PC-3 (cell line): Measurements from ENCODE around the gene PARP12. TPM values are rescaled to one million over a fixed set of nuclear protein-coding genes. Genes with fewer than 3 reads are reported as not detected.

Experiments
- ATAC-seq: fragments of 200-7000 bp; cut with Tn5 transposase; 2 replicates; pipeline ENCODE4 v1.9.1; 2020; ENCODE audit warnings: mild to moderate bottlenecking, moderate library complexity
- BruUV-seq: library from RNA; stranded (reverse); fragments of 400-500 nt; replicated peaks from 2 replicates; lab custom pipeline; 2021; lab: Mats Ljungman, UMichigan
- CTCF ChIA-PET: fragments of 300-600 bp; sonication (Branson Sonifier 250); formaldehyde crosslinking; loops from one replicate; lab custom pipeline; 2022; ENCODE audit warnings: antibody characterized with exemption; lab: Charles Lee
- POLR2A ChIA-PET: fragments of 300-600 bp; sonication (Branson Sonifier 250); formaldehyde crosslinking; loops from one replicate; lab custom pipeline; 2022; ENCODE audit warnings: antibody characterized with exemption; ENCODE audit not compliant: unreplicated experiment; lab: Charles Lee
- DNase-seq: peaks from one replicate; pipeline ENCODE4 v3.0.0-alpha.2; 2015
- H2AFZ ChIP-seq: fragments of 300-600 bp; sonication (generic); 2 replicates; pipeline ENCODE4 v1.6.0; 2016; ENCODE audit warnings: antibody characterized with exemption, low read length
- H3F3A ChIP-seq: fragments of 300-600 bp; sonication (generic); one replicate; pipeline ENCODE4 v1.6.0; 2017; ENCODE audit warnings: antibody characterized with exemption, low read length, control low read depth, mild to moderate bottlenecking; ENCODE audit not compliant: unreplicated experiment
- H3K27ac ChIP-seq: fragments of 300-600 bp; sonication (generic); 2 replicates; pipeline ENCODE4 v1.5.1; 2016; ENCODE audit warnings: mild to moderate bottlenecking, low read length
- H3K27me3 ChIP-seq: fragments of 300-600 bp; sonication (generic); 2 replicates; pipeline ENCODE4 v1.6.1; 2016; ENCODE audit warnings: low read length, mixed read lengths
- H3K36me3 ChIP-seq: fragments of 300-600 bp; sonication (generic); 2 replicates; pipeline ENCODE4 v1.6.1; 2016; ENCODE audit warnings: low read depth, mixed run types, low read length, mixed read lengths
- H3K4me1 ChIP-seq: fragments of 300-600 bp; sonication (generic); 2 replicates; pipeline ENCODE4 v1.5.1; 2016; ENCODE audit warnings: low read length; ENCODE audit not compliant: insufficient read depth
- H3K4me2 ChIP-seq: fragments of 300-600 bp; sonication (generic); 2 replicates; pipeline ENCODE4 v1.6.0; 2016; ENCODE audit warnings: low read length
- H3K4me3 ChIP-seq: fragments of 300-600 bp; sonication (generic); 2 replicates; pipeline ENCODE4 v1.5.1; 2016; ENCODE audit warnings: mild to moderate bottlenecking, low read length, mixed read lengths
- H3K79me2 ChIP-seq: fragments of 300-600 bp; sonication (generic); 2 replicates; pipeline ENCODE4 v1.6.1; 2017; ENCODE audit warnings: low read length, mixed read lengths
- H3K9ac ChIP-seq: fragments of 300-600 bp; sonication (generic); 2 replicates; pipeline ENCODE4 v1.6.0; 2016; ENCODE audit warnings: mild to moderate bottlenecking, low read length
- H3K9me2 ChIP-seq: fragments of 300-600 bp; sonication (generic); replicated peaks from 2 replicates; pipeline ENCODE4 v1.6.1; 2016; ENCODE audit warnings: mixed run types, low read length, mixed read lengths
- H3K9me3 ChIP-seq: fragments of 300-600 bp; sonication (generic); 2 replicates; pipeline ENCODE4 v1.6.1; 2016; ENCODE audit warnings: low read length, mixed read lengths
- H4K20me1 ChIP-seq: fragments of 300-600 bp; sonication (generic); 2 replicates; pipeline ENCODE4 v1.6.1; 2016; ENCODE audit warnings: low read length, mixed read lengths
- CTCF ChIP-seq: fragments of 300-600 bp; sonication (generic); conservative IDR thresholded peaks from 2 replicates; pipeline ENCODE4 v1.5.1; 2017; ENCODE audit warnings: antibody characterized with exemption, low read depth, mild to moderate bottlenecking, low read length
- EZH2 ChIP-seq: fragments of 300-600 bp; sonication (generic); IDR thresholded peaks from one replicate; pipeline ENCODE4 v1.6.1; 2017; ENCODE audit warnings: antibody characterized with exemption, mild to moderate bottlenecking, low read length; ENCODE audit not compliant: unreplicated experiment
- EZH2phosphoT487 ChIP-seq: fragments of 300-600 bp; sonication (generic); IDR thresholded peaks from 2 replicates; pipeline ENCODE4 v1.6.1; 2018; ENCODE audit warnings: mild to moderate bottlenecking, antibody characterized with exemption, low read length, borderline replicate concordance
- intact Hi-C: fragments of 100-400 bp; cut with micrococcal nuclease; formaldehyde crosslinking; loops from 2 replicates; pipeline ENCODE4 v1.9.0; 2023
- total RNA-seq: library from RNA; depleted of rRNA; stranded (reverse); fragments of >200 nt; gene quantifications from 2 replicates; pipeline ENCODE4 v1.2.3, GENCODE V29; 2014

Gene PARP12
- total RNA-seq, 1 experiment from 2014 or later, result 28.1 TPM

GRCh38 chr7:140084142-140084655, 21.4 kb upstream of the PARP12 start:
- Histone ChIP-seq H3K79me2 (no peaks in the 10 kb centered on the region), H3K9ac (no peak overlapping the region), H4K20me1 (no peaks in the 10 kb centered on the region), H3K9me3 (no peaks in the 10 kb centered on the region), H3K4me1 (no peaks in the 10 kb centered on the region), H3K27ac (no peak overlapping the region), H3F3A (no peaks in the 10 kb centered on the region), H3K4me2 (no peak overlapping the region), H3K36me3 (no peaks in the 10 kb centered on the region), H3K4me3 (no peak overlapping the region), H3K27me3 (no peaks in the 10 kb centered on the region), H2AFZ (no peak overlapping the region), H3K9me2 (no peaks in the 10 kb centered on the region)
- TF ChIP-seq CTCF, result no peak
- no peak for TF ChIP-seq EZH2
- TF ChIP-seq EZH2phosphoT487, result no peak
- intact Hi-C loops, result no loop called here
- ChIA-PET POLR2A (no interaction called here), CTCF (no interaction called here)
- no peak for ATAC-seq
- DNase-seq, result no peak
- BruUV-seq, result no TSS peak

- no peaks in the 10 kb centered on the region for H3K9me2 ChIP-seq
- POLR2A ChIA-PET, result no interaction called here
- no peaks in the 10 kb centered on the region for H3K79me2 ChIP-seq
- H3K4me2 ChIP-seq, result no peak overlapping the region
- CTCF ChIA-PET, result no interaction called here
- H3K9ac ChIP-seq, result no peak overlapping the region
- no peaks in the 10 kb centered on the region for H4K20me1 ChIP-seq
- H2AFZ ChIP-seq, result no peak overlapping the region
- no peaks in the 10 kb centered on the region for H3F3A ChIP-seq
- H3K27me3 ChIP-seq, result no peaks in the 10 kb centered on the region
- H3K36me3 ChIP-seq, result no peaks in the 10 kb centered on the region
- H3K9me3 ChIP-seq, result no peaks in the 10 kb centered on the region
- 0 out of 2 replicates have a peak, but pooled peaks cover 3% of the 10 kb centered on the region for H3K4me1 ChIP-seq
- BruUV-seq, result no TSS peak
- no peak overlapping the region for H3K27ac ChIP-seq
- ATAC-seq (no peak), DNase-seq (no peak)
- no peak overlapping the region for H3K4me3 ChIP-seq
- intact Hi-C loops, result no loop called here
- no peak for TF ChIP-seq EZH2
- no peak for TF ChIP-seq CTCF
Observed at GRCh38 chr7:140082770-140083169, 20.0 kb upstream of the PARP12 start.

- no peaks in the 10 kb centered on the region for H3K9me3 ChIP-seq
- DNase-seq (no peak), ATAC-seq (no peak)
- no peak overlapping the region for H3K4me3 ChIP-seq
- H3K27me3 ChIP-seq, result no peaks in the 10 kb centered on the region
- H3K4me1 ChIP-seq, result 0 out of 2 replicates have a peak, but pooled peaks cover 3% of the 10 kb centered on the region
- intact Hi-C loops, result no loop called here
- no peak overlapping the region for H3K27ac ChIP-seq
- no peaks in the 10 kb centered on the region for H3K79me2 ChIP-seq
- no peak overlapping the region for H3K4me2 ChIP-seq
- H3F3A ChIP-seq, result no peaks in the 10 kb centered on the region
- no peaks in the 10 kb centered on the region for H3K9me2 ChIP-seq
- H3K36me3 ChIP-seq, result no peaks in the 10 kb centered on the region
- H4K20me1 ChIP-seq, result no peaks in the 10 kb centered on the region
- no peak overlapping the region for H2AFZ ChIP-seq
- no TSS peak for BruUV-seq
- no peak overlapping the region for H3K9ac ChIP-seq
- ChIA-PET CTCF (no interaction called here), POLR2A (no interaction called here)
- TF ChIP-seq EZH2, result no peak
- no peak for TF ChIP-seq EZH2phosphoT487
- TF ChIP-seq CTCF, result no peak
Observed at GRCh38 chr7:140081774-140082425, 19.1 kb upstream of the PARP12 start.
